ENCODE measurements around the gene PTPRT.

DNA sequence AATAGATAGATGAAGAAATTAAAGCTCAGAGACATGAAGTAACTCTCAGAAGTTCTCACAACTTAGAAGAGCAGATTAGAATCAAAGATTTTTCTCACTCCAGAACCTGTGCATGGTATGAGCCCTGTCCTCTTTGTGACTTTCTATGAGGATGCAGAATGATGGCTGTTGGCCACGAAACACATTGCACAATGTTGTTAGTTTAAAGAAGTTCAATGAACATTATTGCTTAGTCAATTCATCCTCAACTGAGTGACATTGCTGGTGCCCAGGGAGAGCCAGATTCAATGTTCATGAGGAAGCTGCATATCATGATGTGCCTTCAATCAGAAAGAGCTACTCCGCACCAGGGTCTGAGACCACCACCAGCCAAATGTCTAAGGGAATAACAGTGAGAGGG is 633.1 kb downstream of the PTPRT start:
- TF ChIP-seq, protein P1, sequence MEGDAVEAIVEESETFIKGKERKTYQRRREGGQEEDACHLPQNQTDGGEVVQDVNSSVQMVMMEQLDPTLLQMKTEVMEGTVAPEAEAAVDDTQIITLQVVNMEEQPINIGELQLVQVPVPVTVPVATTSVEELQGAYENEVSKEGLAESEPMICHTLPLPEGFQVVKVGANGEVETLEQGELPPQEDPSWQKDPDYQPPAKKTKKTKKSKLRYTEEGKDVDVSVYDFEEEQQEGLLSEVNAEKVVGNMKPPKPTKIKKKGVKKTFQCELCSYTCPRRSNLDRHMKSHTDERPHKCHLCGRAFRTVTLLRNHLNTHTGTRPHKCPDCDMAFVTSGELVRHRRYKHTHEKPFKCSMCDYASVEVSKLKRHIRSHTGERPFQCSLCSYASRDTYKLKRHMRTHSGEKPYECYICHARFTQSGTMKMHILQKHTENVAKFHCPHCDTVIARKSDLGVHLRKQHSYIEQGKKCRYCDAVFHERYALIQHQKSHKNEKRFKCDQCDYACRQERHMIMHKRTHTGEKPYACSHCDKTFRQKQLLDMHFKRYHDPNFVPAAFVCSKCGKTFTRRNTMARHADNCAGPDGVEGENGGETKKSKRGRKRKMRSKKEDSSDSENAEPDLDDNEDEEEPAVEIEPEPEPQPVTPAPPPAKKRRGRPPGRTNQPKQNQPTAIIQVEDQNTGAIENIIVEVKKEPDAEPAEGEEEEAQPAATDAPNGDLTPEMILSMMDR (IDR thresholded peaks at IDR 0.05) = no peak
- no peak for TF ChIP-seq POLR2A (IDR thresholded peaks at IDR 0.05)
